Activated CD8-positive, alpha-beta memory T cell treated with anti-CD3 and anti-CD28 coated beads, Interleukin-2, amount 50 U/mL, for 4 hours (primary cell): ENCODE data around the gene NELL1.
"Not testable (repeated sequence)": the region's sequence is repeated elsewhere in the genome, so short reads cannot be mapped to it uniquely, and the experiment has no call there.

Experiments used
- DNase-seq: peaks from one replicate; pipeline ENCODE4 v3.0.0-alpha.2; 2020

Gene NELL1

DNA sequence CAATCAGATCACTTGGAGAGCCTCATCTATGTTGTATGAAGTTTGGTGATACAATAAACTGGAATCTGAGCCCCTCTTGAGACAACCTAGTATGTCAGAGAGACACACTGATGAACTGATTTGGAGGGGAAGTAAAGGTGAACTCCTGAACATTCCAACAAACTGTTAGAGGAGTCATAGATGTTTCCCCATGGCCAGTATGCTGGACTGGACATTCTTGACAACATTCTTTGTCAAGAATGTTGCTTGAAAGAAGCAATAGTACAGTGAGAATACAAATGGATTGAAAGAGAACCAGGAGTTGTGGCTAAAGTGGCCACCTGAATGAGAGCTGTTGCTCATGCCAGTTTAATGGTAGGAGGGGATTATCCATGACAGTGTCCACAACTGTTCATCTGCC is 588.1 kb downstream of the NELL1 start:
- DNase-seq: no peak

DNA sequence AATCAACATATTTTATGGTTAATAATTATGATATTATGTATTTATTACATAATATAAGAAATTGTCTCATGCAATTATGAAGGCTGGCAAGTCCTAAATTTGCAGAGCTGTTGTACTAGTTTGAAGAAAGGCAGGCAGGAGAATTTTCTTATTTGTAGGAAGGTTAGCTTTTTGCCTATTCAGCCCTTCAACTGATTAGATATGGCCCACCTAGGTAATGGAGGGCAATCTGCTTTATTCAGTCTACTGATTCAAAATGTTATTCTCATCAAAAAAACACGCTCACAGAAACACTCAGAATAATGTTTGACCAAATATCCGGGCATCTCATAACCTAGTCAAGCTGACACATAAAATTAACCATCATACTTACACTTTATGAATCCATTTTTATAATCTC is 589.0 kb downstream of the NELL1 start:
- DNase-seq: no peak

DNA sequence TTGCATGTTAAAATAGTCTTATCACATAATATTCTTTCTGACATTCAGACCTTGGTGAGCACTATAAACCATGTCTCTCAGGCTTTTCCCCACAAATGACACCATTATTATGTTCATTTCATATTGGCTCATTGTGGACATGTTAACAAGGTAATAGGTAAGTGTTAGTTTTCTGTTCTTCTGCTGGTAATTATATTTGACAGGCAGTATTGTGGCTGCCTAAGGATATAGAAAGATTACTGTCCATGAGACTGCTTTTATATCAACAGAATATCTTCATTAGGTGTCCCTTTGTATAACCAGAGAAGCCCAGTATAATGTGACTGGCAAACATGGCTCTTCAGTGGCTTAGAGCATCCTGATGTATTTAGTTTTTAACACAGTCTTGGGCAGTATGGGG is 590.7 kb downstream of the NELL1 start:
- DNase-seq: no peak

DNA sequence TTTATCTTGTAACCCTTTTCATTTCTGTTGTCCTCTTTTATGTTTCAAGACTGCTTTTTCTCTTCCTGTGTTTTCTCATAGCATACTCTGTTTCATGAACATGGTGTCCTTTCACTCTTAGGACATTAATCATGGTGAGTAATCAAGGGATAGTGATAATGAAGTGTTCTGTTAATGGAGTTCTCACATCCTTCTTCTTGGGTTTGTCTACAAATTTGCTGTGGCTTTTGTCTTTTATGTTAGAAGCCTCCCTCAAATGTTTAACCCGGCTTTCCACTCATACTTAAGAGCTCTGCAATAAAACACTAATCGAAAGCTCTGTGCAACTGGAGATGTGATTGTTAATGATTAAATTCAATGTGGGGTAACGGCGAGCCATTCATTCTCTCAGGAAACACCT is 593.6 kb downstream of the NELL1 start:
- DNase-seq: no peak

DNA sequence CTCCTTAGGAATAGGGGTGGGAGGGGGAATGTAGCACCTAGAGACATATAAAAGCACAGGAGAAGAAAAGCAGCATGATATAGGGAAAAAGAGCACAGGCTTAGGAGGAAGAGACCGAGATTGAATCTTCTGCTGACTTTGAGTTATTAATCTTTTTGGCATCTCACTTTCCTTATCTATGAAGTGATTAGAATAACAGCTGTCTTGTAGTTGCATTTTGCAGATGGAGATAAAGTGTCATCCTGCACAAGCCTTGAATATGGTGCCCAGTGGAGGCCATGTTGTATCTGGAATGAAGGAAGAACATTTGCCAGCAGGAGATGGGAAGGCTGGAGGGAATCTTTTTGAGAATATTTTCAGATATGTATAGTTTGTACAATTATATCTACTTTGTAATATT is 594.7 kb downstream of the NELL1 start:
- DNase-seq: no peak

DNA sequence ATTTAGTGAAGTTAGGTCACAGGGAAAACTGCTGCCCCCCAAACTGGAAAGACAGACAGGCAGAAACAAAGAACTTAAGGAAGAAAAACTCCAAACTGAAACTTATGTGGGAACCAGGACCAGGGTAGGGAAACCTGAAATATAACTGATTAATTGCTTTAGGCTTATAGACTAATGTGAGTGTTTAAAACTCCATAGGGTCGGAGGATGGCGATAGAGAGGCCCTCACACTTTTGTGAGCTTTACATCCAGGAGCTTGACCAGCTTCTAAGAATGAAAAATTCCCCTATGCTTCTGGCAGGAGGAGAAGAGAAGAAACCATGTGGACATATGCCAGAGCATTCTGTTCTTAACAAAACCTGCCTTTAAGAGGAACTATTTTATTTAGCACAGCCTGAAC is 598.6 kb downstream of the NELL1 start:
- DNase-seq: no peak

DNA sequence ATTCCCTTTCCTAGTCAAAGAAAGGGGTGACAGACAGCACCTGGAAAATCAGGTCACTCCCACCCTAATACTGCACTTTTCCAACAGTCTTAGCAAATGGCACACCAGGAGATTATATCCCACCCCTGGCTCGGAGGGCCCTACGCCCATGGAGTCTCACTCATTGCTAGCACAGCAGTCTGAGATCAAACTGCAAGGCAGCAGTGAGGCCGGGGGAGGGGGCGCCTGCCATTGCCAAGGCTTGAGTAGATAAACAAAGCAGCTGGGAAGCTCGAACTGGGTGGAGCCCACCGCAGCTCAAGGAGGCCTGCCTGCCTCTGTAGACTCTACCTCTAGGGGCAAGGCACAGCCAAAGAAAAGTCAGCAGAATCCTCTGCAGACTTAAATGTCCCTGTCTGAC is 602.8 kb downstream of the NELL1 start:
- DNase-seq: not testable (repeated sequence)

DNA sequence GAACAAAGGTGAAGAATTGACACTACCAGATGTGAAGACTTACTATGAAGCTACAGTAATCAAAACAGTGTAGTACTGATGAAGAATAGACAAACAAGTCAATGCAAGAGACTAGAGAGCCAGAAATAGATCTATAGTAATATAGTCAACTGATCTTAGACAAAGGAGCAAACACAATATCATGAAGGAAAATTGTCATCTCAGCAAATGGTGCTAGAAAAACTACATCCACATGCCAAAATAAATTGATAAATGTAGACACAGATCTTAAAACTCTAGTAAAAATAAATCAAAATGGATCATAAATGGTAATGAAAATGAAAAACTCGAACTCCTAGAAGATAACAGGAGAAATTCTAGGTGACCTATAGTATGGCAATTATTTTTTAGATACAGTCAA is 609.5 kb downstream of the NELL1 start:
- DNase-seq: no peak

DNA sequence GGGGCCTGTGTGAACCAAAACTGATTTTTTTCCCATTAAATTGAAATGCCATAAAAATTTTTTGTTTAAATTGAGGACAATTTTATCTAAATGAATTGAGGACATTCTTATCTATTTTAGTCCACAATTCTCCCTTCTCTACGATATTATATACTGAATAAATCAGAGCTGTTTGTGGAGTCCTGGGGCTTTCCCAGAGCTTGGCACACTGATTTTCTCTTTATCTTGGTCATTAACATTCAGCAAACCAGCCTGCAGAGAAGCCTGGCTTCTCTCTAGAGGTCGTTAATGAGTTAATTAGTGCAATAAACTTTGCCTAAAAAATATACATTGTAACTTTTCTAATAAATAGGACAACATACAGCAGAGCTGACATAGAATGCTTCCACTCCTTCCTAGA is 615.7 kb downstream of the NELL1 start:
- no peak for DNase-seq

DNA sequence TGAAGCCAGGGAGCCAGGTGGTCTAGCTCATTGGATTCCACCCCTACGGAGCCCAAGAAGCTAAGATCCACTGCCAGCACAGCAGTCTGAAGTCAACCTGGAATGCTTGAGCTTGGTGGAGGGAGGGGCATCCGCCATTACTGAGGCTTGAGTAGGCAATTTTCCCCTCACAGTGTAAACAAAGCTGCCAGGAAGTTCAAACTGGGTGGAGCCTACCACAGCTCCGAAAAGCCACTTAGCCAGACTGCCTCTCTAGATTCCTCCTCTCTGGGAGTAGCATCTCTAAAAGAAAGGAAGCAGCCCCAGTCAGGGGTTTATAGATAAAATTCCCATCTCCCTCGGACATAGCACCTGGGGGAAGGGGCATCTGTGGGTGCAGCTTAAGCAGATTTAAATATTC is 620.3 kb downstream of the NELL1 start:
- no peak for DNase-seq

DNA sequence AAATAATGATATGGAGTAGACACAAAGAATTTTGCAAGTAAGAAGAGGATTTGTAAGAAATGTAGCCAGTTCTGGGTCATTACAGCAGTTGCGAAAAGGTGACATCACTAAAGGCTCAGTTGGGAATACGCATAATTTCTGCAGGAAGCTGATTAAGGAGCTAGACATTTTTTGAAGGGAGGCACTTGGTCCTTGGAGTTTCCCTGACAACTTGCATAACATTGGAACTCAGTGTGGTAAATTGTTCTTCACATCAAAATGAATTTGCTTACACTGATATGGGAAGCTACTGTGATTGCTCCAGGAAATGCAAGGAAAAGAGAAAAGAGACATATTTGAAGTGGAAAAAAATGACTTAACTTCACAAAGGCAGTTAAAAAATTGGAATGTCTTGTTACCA is 626.1 kb downstream of the NELL1 start:
- DNase-seq: no peak

DNA sequence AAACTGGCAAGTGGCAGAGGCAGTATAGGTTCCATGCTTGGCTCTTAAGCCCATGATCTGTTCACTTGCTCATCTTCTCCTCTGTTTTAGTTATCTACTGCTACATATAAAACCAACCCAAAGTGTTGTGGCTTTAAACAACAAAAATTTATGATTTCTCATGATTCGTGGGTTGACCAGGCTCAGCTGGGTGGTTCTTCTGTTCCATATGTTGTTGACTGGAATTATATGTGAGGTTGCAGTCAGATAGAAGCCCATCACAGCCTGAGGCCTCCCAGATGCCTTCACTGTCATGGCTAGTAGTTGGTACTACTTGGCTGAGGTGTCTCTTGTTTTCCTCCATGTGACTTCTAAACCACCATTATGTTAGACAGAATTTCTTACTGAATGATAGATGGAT is 632.6 kb downstream of the NELL1 start:
- no peak for DNase-seq

DNA sequence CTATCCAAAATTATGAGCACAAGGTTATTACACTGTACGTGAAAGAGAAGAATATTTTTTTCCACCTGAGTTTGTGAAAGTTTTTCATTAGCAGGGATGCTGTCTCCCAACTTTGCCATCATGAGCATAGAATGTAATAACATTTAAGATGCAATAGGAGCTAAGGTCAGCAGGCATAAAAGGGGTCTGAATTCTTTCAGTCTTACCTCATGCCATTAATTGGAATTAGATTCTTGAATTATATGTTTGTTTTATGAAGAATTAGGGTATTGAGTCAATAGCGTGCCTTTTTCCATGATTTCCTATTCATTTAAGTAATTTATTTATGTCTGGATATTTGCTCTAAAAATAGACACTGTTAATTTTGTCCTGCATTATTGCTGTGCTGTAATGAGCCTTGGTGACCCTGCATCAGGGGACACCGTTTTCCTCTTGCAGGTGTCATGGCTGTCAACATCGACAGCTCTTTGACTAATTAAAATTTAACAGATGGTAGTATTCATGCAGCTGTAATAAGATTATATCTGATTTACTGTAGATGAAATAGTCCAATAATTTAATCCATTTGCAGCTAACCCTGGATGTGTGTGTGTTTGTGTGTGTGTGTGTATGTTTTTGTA is 637.5 kb downstream of the NELL1 start:
- DNase-seq: no peak

DNA sequence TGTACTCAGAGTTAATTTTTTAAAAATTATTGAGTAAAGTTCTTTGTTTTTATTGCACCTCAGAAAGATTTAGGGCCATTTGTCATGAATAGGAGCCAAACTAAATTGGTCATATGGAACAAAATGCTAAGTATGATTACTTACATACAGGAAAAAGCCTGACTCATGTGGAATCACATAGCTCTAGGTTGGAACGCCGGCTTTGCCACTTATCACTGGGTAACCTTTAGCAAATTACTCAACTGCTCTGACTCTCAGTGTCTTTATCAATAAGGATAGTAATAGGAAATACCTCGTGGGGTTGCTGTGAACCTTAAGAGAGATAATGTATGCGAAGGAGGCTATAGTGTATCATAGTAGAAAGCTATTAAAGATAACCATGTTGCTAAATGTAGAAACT is 638.5 kb downstream of the NELL1 start:
- no peak for DNase-seq

DNA sequence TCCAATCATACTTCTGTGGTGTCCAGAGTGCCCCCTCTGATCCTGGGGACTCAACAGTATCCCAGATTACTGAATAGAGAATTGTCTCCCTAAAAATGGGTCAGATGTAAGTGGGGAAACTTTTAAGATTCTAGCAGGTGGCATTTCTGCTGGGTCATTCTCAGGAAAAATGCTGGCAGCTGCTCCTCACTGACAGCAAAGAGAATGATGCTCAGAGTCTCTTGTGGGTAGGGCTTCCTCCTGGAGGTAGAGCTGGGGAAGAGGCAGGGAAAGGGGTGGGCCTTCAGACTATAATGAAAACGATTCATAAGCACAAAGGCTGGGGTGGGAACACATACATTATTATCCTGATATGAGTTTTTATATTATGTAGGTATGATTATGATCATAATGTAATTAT is 647.2 kb downstream of the NELL1 start:
- no peak for DNase-seq

DNA sequence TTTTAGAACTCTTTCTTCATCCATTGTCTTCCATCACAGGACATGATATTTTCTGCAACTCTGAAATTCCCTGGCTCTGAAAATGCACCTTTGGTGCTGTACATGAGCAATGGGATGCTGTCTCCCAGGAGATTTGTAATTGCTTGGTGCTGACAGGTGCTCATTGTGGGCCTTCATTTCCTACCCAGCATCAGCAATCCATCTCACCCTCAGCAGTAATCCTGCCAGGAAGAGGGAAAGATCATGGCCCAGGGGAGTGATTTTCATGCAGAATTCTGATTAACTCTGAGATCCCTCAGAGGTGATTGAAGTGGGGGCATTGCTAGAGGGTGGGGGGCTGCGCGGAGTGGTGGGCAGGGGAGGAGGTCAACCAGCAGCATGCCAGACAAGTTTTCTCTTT is 651.7 kb downstream of the NELL1 start:
- DNase-seq: no peak

DNA sequence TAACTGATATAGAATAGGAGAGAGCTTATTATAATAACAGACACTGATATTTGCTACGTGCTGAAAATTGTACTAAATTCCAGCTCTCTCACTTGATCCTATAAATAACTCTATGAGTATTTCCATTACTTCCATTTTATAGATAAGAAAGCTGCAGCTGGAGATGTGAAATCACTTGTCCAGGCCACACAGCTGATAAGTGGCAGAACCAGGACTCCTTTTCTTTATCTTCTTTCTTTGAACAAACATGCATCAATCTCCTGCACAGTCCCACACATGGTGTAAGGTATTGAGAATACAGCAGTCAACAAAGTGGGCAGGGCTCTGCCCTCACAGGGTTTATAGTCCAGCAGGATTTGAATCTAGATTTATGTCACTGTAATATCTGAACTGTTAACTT is 652.1 kb downstream of the NELL1 start:
- DNase-seq: no peak

DNA sequence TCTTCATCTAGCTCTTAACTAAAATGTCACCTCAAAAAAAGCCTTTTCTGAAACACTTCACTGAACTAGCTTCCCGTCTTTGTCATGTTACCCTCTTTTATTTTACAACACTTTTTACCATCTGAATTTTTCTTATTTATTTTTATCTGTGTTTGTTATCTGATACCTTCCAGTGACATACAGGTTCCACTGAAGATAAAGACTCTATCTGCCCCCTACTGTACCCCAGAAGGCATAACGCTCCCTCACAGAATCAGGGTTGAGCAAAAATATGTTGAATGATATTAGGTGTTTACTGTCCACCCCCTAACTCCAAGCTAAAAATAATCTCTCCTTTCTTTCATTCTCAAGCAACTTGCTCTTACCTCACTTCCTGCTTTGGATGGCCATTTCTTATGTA is 654.2 kb downstream of the NELL1 start:
- no peak for DNase-seq

DNA sequence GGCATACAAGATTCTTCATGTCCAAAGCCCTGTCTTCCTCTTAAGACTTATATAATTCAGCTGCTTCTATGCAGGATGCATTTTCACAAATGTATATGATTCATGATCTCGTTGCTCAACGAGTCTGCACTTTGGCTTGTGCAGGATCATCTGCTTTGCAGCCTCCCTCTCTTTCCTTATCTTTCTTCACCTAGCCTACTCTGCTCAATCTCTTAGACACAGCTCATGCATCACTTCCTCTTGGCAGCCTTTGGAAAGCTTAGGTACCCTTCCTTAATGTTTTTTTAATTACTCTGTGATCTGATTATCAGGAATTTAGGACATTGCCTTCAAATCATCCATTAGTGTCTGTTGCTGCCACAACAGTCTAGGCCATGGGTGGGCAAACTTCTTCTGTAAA is 673.8 kb downstream of the NELL1 start:
- DNase-seq: no peak

DNA sequence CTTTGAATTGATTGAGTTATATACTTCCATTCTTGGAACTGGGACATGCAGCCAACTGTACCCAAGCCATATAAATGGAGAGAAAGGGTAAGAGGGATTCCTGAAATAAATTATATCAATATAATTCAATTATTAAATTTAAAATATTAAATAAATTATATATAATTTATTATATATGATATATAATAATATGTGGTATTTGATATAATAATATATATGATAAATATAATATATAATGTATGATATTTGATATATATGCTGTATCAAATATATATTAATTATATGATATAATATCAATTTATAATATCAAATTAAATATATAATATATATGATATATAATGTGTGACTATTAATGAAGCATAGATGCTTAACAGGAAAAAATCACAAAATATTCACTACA is 677.0 kb downstream of the NELL1 start:
- DNase-seq: no peak

DNA sequence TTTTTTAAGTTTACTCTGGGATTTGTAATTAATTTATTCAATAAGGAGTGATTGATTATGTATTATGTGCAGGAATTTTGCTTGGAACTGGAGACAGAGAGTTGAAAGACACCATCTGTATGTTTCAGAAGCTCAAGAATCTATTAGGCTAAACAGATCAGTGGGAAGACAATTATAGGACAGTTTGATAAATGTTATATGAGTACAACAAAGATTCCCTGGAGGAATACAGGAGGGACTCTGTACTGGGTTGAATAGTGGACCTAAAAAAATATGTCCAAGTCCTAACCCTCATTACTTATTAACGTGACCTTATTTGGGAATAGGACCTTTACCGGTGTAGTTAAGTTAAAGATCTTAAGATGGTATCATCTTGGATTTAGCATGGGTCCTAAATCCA is 681.2 kb downstream of the NELL1 start:
- no peak for DNase-seq

DNA sequence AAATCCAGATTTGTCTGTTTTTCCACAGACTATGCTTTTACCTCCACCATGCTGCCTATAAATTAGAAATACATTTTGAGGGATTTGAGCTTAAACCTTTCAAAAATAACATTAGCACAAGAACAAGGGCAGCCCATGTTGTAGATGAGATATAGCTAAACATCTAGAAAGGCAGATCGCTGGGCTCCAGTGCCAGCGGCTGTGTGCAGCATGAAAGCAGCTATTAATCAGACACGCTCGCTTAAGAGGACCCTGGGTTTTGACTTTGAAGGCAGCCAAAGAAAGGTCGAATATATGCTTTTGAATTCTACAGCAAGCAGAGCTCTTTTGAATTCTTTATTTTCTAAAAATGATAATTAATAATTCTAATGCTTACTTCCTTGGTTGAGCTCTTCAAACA is 684.0 kb downstream of the NELL1 start:
- DNase-seq: no peak

DNA sequence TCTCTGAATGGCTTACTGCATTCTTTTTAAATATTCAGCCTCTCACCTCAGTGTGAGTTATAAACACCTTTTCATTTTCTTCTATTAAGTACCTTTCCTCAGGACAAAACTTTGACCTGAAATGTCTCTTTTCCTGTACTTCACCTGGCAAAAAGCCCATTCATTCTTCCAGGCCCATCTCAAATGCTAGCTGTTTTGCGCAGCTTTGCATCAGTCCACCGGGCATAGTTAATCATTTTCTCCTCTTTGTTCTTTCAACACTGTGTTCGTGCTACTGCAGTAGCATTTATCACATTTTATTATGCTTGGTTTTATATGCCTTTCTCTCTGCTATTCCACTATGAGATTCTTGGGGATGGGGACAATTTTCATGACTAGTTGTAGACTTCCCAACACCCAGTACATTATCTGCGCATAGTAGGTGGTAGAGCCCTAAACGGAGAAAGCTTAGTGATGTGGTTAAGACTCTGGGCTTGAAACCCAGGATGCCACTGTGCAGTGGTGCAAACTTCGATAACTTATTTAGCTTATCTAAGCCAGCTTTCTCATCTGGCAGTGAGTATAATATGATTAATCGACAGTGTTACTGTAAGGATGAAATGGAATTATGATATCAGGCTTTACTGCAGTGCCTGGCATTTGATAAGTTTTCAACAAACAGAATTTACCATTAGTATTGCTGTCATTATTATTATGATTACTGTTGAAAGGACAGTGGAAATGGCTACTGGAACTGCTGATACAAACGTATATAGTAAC is 695.7 kb downstream of the NELL1 start:
- no peak for DNase-seq

DNA sequence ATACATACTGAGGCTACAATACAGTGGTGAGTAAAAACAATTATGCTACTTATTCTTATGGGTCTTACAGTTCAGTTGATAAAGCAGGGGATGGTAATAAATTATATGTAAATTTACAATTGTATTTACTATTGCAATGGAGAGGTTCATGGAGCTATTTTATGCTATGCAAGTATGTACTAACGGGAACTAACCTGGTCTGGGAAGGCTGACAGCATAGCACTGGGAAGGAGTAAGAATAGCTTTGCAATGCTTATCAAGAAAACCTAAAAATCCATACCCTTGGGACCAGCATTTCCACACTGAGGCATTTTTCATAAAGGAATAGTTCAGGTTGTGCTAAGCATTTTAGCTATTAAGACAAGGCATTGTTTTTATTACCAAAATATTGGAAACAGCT is 700.6 kb downstream of the NELL1 start:
- no peak for DNase-seq

DNA sequence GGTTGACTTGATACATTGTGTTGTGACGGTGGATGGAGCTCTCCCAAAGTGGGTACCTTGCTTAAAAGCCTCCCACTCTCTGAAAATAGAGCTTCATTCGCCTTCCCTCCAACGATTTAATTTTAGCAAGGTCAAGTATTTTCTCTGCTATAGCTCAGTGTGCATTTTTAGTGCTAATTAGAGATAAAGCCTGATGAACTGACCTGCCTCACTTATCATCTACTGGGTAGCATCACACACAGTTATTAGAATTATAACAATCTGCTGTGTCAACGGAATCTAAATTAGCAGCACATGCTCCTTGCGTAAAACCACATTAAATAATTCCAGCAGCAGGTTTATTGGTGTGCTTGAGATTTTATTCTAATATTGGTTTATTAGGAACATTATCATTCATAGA is 701.7 kb downstream of the NELL1 start:
- DNase-seq: no peak
